D341Med (cell line): ENCODE results near the gene GMPR.
"Not testable (repeated sequence)": the region's sequence is repeated elsewhere in the genome, so short reads cannot be mapped to it uniquely, and the experiment has no call there.

Experiments used
- DNase-seq: peaks from one replicate; pipeline ENCODE4 v3.0.0; 2012; ENCODE audit warnings: low spot score

GMPR gene

GRCh38 chr6:16225062-16225731 is 13.2 kb upstream of the GMPR start:
- DNase-seq, result not testable (repeated sequence)

- DNase-seq, result not testable (repeated sequence)
Observed at GRCh38 chr6:16226117-16227047, 12.0 kb upstream of the GMPR start.

- no peak for DNase-seq
Observed at GRCh38 chr6:16227048-16227562, 11.3 kb upstream of the GMPR start.

- no peak for DNase-seq
Observed at GRCh38 chr6:16227605-16228004, 10.8 kb upstream of the GMPR start.

GRCh38 chr6:16228043-16228442 is 10.3 kb upstream of the GMPR start:
- no peak for DNase-seq

GRCh38 chr6:16228709-16229665 is 9.4 kb upstream of the GMPR start:
- DNase-seq, result no peak

- DNase-seq, result no peak
Observed at GRCh38 chr6:16229700-16230099, 8.7 kb upstream of the GMPR start.

GRCh38 chr6:16230953-16231352 is 7.4 kb upstream of the GMPR start:
- no peak for DNase-seq

- DNase-seq, result no peak
Observed at GRCh38 chr6:16232086-16232485, 6.3 kb upstream of the GMPR start.

- no peak for DNase-seq
Observed at GRCh38 chr6:16236009-16236501, 2.3 kb upstream of the GMPR start.

- no peak for DNase-seq
Observed at GRCh38 chr6:16236631-16237199, 1.7 kb upstream of the GMPR start.

- no peak for DNase-seq
Observed at GRCh38 chr6:16237242-16237641, 1.1 kb upstream of the GMPR start.

GRCh38 chr6:16238963-16239797 is 793 bp downstream of the GMPR start:
- peak; percentile 50 for DNase-seq

- no peak for DNase-seq
Observed at GRCh38 chr6:16239798-16240123, 1.4 kb downstream of the GMPR start.

GRCh38 chr6:16240589-16241320 is 2.4 kb downstream of the GMPR start:
- no peak for DNase-seq

GRCh38 chr6:16241321-16241689 is 2.9 kb downstream of the GMPR start:
- DNase-seq, result no peak

GRCh38 chr6:16243055-16243454 is 4.7 kb downstream of the GMPR start:
- DNase-seq, result no peak

GRCh38 chr6:16243664-16244063 is 5.3 kb downstream of the GMPR start:
- no peak for DNase-seq

- DNase-seq, result no peak
Observed at GRCh38 chr6:16244446-16244845, 6.1 kb downstream of the GMPR start.

- no peak for DNase-seq
Observed at GRCh38 chr6:16244869-16245451, 6.6 kb downstream of the GMPR start.
